Right lobe of liver (tissue), 6 donors: ENCODE results near the gene SPATS2. TPM values are rescaled to one million over a fixed set of nuclear protein-coding genes. Genes with fewer than 3 reads are reported as not detected.

Experiments
- ATAC-seq, 4 donors: fragments of 200-7000 bp; cut with Tn5 transposase; one replicate each; pipeline ENCODE4 v1.9.1; 2020; ENCODE audit warnings: mild to moderate bottlenecking in 4 of 4, moderate library complexity in 4 of 4
- DNase-seq, 3 donors: peaks; one replicate each; pipeline ENCODE4 v3.0.0-alpha.2; 2020
- H3K27ac ChIP-seq, 3 donors: fragments of 200-600 bp; one replicate each; pipeline ENCODE4 v1.8.0; 2022
- H3K27me3 ChIP-seq, 2 donors: fragments of 200-600 bp; one replicate each; pipeline ENCODE4 v1.8.0; 2022
- H3K36me3 ChIP-seq, 4 donors: fragments of 200-600 bp; sonication (generic) in 1 of 4; one replicate each; pipeline versions ENCODE4 v1.5.1 to v1.8.0; 2017 to 2022; ENCODE audit warnings: control low read depth in 1 of 4
- H3K4me1 ChIP-seq, 4 donors: fragments of 200-600 bp; sonication (generic) in 1 of 4; one replicate each; pipeline versions ENCODE4 v1.5.1 to v1.8.0; 2017 to 2022; ENCODE audit warnings: control low read depth in 1 of 4
- H3K4me3 ChIP-seq, 3 donors: fragments of 200-600 bp; one replicate each; pipeline ENCODE4 v1.8.0; 2022
- H3K9me3 ChIP-seq, 4 donors: fragments of 200-600 bp; sonication (generic) in 1 of 4; one replicate each; pipeline versions ENCODE4 v1.5.1 to v1.8.0; 2017 to 2022; ENCODE audit warnings: control low read depth in 1 of 4
- POLR2A ChIP-seq: fragments of 450-650 bp; IDR thresholded peaks from one replicate; pipeline ENCODE4 v1.6.1; 2017; ENCODE audit warnings: antibody characterized with exemption, mild to moderate bottlenecking
- WGBS: methylation state at CpG from one replicate; pipeline ENCODE4 v1.1.6; 2018; ENCODE audit warnings: low coverage, low lambda C conversion rate; ENCODE audit not compliant: insufficient coverage; ENCODE audit errors: missing lambda C conversion rate; 5-methylcytosine and 5-hydroxymethylcytosine counted together
- intact Hi-C, 2 donors: fragments of 100-400 bp; cut with DNase I; formaldehyde crosslinking; loops; one replicate each; pipeline versions ENCODE4 v1.11.2 to v1.14.1; 2022
- total RNA-seq, 6 experiments: library from RNA; depleted of rRNA in 2 of 6; stranded (reverse); fragments of >200 nt in 2 of 6; fragmentation: NEBNext Ultra II Directional in 3 of 6; extraction: Animal tissue kit (Norgen Biotek cat#: 25700) in 3 of 6; gene quantifications; one replicate each; pipeline versions ENCODE4 v1.1.0 to v1.2.4, GENCODE V29; 2016 to 2023
- TF ChIP-seq, protein P1 (sequence below), 4 donors: fragments of 200-600 bp in 3 of 4; fragments of 450-650 bp in 1 of 4; IDR thresholded peaks; one replicate each; pipeline versions ENCODE4 v1.5.1 to v1.8.0; 2016 to 2022; ENCODE audit warnings: antibody characterized with exemption in 4 of 4, mild to moderate bottlenecking in 2 of 4
- donor health status: DM: no; HTN: yes; CAD: no.
- donor health status: DM: no; HTN: no; CAD: no.
- donor health status: DM: no; HTN: no; CAD: no.
- donor health status: DM: no; HTN: yes; CAD: no.
- donor health status: DM: no; HTN: yes; CAD: no.

SPATS2 gene
- total RNA-seq, 6 experiments from 2014 or later: 3.2 to 6.1 (median 4.4) TPM

DNA sequence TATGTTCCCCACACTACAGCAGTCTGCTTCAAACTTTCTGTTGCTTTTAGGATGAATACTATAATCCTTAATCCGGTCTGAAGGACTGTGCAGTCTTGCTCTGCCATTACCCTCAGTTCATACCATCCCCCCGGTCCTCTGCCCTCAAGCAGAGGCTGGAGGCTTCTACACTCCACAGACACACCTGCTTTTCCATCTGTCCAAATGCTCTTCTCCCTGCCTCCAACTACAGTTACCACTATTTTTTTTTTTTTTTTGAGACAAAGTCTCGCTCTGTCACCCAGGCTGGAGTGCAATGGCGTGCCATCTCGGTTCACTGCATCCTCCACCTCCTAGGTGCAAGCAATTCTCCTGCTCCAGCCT is 152.3 kb downstream of the SPATS2 start:
- H3K4me1 ChIP-seq: no peaks in the 10 kb centered on the region
- ATAC-seq (no peak), DNase-seq (no peak)
- no peak overlapping the region for H3K4me3 ChIP-seq
- H3K36me3 ChIP-seq: peaks cover 0 to 1% (median 0%) of the 10 kb centered on the region in 4 donors
- H3K27ac ChIP-seq: no peak overlapping the region
- no peaks in the 10 kb centered on the region for H3K9me3 ChIP-seq
- TF ChIP-seq, protein P1, sequence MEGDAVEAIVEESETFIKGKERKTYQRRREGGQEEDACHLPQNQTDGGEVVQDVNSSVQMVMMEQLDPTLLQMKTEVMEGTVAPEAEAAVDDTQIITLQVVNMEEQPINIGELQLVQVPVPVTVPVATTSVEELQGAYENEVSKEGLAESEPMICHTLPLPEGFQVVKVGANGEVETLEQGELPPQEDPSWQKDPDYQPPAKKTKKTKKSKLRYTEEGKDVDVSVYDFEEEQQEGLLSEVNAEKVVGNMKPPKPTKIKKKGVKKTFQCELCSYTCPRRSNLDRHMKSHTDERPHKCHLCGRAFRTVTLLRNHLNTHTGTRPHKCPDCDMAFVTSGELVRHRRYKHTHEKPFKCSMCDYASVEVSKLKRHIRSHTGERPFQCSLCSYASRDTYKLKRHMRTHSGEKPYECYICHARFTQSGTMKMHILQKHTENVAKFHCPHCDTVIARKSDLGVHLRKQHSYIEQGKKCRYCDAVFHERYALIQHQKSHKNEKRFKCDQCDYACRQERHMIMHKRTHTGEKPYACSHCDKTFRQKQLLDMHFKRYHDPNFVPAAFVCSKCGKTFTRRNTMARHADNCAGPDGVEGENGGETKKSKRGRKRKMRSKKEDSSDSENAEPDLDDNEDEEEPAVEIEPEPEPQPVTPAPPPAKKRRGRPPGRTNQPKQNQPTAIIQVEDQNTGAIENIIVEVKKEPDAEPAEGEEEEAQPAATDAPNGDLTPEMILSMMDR (IDR thresholded peaks at IDR 0.05): no peak
- no peak for TF ChIP-seq POLR2A
- intact Hi-C loops: loop anchor here (10.0 kb wide), 3 partner anchors 155 to 185 kb away; partner anchors contain the start of genes C1QL4 (in 1 of the 2) and SPATS2 (in 1 of the 2)
- H3K27me3 ChIP-seq: no peaks in the 10 kb centered on the region
- 98% methylated on average over 5 of the region's 5 CpGs for WGBS

DNA sequence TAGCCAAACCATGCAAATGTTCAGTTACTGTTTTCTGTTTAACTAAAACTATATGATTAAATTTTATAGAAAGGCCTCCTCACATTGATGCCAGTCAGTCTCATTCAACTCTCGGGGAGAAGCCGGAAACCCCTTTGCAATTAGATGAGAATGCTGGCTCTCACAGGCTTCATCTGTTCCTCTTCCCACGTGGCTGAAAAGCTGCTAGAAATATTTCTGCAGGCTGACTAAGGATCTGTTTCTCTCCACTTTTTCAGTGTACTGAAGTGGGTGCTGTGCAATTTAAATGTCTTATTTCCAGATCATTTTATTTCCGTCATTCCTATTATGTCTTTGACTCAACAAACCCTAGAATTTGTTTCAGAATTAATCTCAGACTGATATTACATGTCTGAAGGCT is 154.1 kb downstream of the SPATS2 start:
- no peaks in the 10 kb centered on the region for H3K9me3 ChIP-seq
- no peaks in the 10 kb centered on the region for H3K27me3 ChIP-seq
- H3K4me3 ChIP-seq: no peak overlapping the region
- WGBS: 85% methylated on average over 4 of the region's 4 CpGs
- no peak for DNase-seq
- no peaks in the 10 kb centered on the region for H3K4me1 ChIP-seq
- no peak for ATAC-seq
- no peak overlapping the region for H3K27ac ChIP-seq
- H3K36me3 ChIP-seq: peaks cover 0 to 8% (median 2%) of the 10 kb centered on the region in 4 donors
- intact Hi-C loops: no loop called here
- TF ChIP-seq, protein P1 (IDR thresholded peaks at IDR 0.05): no peak
- no peak for TF ChIP-seq POLR2A

DNA sequence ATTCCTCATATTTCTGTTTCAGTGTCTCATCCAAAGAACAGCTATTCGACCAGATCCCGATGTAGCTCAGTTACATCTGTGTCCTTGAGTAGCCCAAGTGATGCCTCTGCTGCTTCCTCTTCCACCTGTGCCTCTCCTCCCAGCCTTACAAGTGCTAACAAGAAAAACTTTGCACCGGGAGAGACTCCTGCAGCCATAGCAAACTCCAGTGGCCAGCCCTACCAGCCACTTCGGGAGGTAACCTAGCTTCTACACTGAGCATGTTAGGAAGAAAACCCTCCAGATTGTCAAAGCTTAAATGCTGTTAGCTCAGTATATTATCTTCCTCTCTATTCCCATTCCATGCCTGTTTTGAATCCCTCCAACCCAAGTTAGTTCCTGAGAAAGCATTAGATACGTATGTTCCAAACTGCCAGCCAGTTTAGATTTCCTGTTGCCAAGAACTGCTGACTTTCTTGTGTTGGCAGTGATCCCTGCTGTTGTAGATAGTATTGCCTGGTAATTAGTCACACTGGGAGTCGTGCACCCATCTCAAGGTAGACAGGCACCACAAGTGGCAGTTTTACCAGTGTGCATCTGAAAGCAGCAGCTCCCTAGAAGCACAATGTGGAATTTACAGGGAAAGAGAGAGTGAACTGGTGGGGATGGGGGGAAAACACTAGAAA is 157.5 kb downstream of the SPATS2 start:
- H3K4me1 ChIP-seq: no peaks in the 10 kb centered on the region
- ATAC-seq: peak in 1 of 4 donors; percentile 63
- intact Hi-C loops: no loop called here
- TF ChIP-seq, protein P1 (IDR thresholded peaks at IDR 0.05): no peak
- TF ChIP-seq POLR2A: no peak
- peaks cover 0 to 10% (median 4%) of the 10 kb centered on the region in 4 donors for H3K36me3 ChIP-seq
- WGBS: 71% methylated on average over 6 of the region's 6 CpGs
- DNase-seq: no peak
- no peaks in the 10 kb centered on the region for H3K9me3 ChIP-seq
- H3K4me3 ChIP-seq: no peak overlapping the region
- H3K27ac ChIP-seq: no peak overlapping the region
- H3K27me3 ChIP-seq: no peaks in the 10 kb centered on the region

DNA sequence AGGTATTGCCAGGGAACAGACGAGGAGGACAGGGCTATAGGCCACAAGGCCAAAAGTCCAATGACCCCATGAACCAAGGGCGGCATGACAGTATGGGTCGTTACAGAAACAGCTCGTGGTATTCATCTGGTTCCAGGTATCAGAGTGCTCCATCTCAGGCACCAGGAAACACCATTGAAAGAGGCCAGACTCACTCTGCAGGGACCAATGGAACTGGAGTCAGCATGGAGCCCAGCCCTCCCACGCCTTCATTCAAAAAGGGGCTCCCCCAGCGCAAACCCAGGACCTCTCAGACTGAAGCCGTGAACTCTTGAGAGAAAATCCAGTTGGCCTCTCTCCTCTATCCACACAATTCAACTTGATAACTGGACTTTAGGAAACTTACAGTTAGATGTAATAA is 158.7 kb downstream of the SPATS2 start:
- Histone ChIP-seq H3K9me3 (no peaks in the 10 kb centered on the region), H3K4me3 (no peak overlapping the region), H3K27ac (no peak overlapping the region), H3K36me3 (peaks cover 0 to 10% (median 4%) of the 10 kb centered on the region in 4 donors), H3K27me3 (no peaks in the 10 kb centered on the region), H3K4me1 (no peaks in the 10 kb centered on the region)
- no peak for TF ChIP-seq POLR2A
- TF ChIP-seq, protein P1 (IDR thresholded peaks at IDR 0.05): no peak
- intact Hi-C loops: no loop called here
- DNase-seq (no peak), ATAC-seq (no peak)
- 100% methylated on average over 2 of the region's 7 CpGs for WGBS
